Right ventricle myocardium inferior (tissue), 1 donor: Measurements from ENCODE around the gene TBC1D22A. TPM values are rescaled to one million over a fixed set of nuclear protein-coding genes. Genes with fewer than 3 reads are reported as not detected.
A peak's percentile ranks its signal among the peaks of the same experiment; 100 is the strongest.

Experiments used
- ATAC-seq: fragments of 200-7000 bp; cut with Tn5 transposase; one replicate; pipeline ENCODE4 v1.9.1; 2020; ENCODE audit warnings: mild to moderate bottlenecking, moderate library complexity
- DNase-seq: peaks from one replicate; pipeline ENCODE4 v3.0.0; 2021; ENCODE audit errors: missing footprints
- intact Hi-C: fragments of 100-400 bp; cut with DNase I; formaldehyde crosslinking; loops from one replicate; pipeline ENCODE4 v1.11.0; 2022
- total RNA-seq: library from RNA; stranded (reverse); fragmentation: NEBNext Ultra II Directional; extraction: Animal tissue kit (Norgen Biotek cat#: 25700); gene quantifications from one replicate; pipeline ENCODE4 v1.2.1, GENCODE V29; 2021
- donor health status: DM: no; HTN: yes; CAD: no; lungs with severe emphysema.

TBC1D22A gene
- total RNA-seq, 1 donor from 2014 or later = 14.6 TPM

DNA sequence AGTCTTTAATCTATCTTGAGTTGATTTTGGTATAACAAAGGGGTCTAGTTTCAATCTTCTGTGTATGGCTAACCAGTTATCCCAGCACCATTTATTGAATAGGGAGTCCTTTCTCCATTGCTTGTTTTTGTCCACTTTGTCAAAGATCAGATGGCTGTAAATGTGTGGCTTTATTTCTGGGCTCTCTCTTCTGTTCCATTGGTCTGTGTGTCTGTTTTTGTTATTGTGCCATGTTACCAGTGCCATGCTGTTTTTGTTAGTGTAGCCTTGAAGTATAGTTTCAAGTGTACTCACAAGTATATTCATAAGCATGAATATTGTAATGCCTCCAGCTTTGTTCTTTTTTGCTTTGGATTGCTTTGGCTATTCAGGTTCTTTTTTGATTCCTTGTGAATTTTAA lies 159.6 kb downstream of the TBC1D22A start:
- no peak for ATAC-seq
- DNase-seq = no peak
- intact Hi-C loops = no loop called here

DNA sequence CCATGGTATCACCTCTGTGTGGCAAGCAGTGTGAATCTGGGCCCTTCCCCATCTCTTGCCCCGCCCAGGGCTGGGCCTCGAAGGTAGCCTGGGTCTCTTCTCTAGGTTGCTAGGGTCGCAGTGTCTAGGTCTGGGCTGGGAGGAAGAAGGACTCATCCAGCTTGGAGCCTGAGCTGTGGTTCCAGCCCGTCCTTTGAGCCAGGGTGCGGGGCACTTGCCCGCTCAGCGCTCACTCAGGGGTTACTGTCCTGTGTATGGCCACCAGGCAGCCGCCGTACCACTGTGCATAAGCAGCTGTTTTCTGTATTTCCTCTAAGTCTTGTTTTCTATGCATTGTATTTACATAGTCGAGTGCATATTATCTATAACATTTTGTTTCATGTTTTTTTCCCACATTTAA lies 160.9 kb downstream of the TBC1D22A start:
- no peak for ATAC-seq
- intact Hi-C loops = no loop called here
- DNase-seq = peak; percentile 46

DNA sequence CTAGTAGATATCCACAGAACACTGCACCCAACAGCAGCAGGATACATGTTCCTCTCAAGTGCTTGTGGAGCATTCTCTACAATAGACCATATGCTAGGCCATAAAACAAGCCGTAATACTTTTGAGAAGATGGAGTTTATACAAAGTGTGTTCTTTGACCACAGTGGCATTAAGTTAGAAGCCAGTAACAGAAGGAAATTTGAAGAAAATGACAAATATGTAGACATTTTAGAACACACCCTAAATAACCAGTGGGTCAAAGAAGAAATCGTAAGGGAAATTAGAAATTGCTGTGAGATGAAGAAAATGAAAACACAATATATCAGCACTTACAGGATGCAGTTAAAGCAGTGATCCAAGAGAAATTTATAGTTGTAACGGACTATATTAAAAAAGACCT lies 163.4 kb downstream of the TBC1D22A start:
- ATAC-seq (no peak), DNase-seq (no peak)
- intact Hi-C loops = no loop called here

DNA sequence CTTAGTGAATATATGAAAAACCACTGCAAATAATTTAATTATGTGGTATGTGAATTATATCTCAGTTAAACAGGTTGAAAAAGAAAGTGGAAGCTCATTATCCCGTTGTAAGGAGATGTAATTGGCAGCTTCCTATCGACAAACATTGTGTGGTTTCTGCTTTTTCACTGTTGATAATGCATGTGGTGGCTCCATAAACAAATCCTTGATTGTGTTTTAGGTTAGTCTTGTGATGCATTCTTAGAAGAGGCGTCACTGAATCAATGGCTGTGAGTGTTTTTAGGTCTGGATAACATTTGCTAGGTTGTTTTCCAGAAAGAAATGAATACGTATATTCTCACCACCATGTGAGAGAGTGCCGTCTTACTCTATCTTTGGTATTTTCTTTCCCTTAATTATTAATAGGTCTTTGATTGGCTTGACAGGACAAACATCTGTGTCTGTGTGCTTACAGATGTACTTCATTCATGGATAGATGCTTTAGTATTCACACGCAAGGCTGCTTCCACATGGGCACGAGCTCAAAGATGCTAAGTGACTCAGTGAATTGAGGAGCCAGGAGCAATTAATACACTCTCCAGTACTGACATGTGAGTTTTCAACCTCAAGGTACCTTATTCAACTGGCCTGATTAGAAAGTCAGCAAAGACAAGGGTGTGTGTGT lies 166.7 kb downstream of the TBC1D22A start:
- intact Hi-C loops = no loop called here
- no peak for ATAC-seq
- no peak for DNase-seq

DNA sequence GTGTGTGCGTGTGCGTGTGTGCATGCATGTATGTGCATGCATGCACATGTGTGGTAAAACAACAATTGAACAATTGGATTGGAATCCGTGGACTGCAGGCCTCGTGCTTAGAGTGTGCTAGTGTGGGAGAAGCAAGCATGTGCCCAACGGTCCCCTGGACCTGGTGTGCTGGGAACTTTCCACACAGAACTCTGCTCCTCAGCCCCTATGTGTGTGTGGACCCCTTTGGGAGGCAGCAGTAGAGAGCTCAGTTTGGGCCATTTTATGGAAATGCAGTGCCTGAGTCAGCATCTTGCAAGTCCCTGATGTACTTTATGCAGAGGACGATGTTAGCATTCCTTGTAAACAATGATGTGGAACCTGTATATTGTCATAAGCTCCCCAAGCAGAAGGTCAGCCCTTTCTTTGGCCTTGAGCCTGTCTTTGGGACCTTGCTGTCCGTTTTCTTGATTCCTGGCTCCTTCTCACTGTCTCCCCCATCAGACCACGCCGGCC lies 167.3 kb downstream of the TBC1D22A start:
- no peak for DNase-seq
- intact Hi-C loops = no loop called here
- no peak for ATAC-seq

DNA sequence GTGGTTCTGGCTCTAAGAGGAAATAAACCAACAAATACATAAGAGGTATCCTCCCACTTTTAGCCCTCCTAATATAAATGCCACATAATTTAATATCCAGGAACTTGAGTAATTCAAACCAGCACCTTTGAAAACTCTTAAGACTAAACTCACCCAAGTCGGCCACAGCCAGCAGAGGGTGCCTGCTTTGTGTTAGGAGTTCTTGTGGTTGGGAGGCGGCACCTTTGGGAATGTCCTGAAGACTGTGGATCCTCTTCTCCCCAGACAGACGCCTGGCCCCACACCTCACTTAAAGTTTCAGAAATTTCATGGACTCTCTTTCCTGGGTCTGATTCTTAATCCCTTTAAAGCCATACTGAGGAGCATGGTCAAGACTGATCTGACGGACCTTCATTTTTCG lies 169.0 kb downstream of the TBC1D22A start:
- intact Hi-C loops = no loop called here
- DNase-seq (no peak), ATAC-seq (no peak)

DNA sequence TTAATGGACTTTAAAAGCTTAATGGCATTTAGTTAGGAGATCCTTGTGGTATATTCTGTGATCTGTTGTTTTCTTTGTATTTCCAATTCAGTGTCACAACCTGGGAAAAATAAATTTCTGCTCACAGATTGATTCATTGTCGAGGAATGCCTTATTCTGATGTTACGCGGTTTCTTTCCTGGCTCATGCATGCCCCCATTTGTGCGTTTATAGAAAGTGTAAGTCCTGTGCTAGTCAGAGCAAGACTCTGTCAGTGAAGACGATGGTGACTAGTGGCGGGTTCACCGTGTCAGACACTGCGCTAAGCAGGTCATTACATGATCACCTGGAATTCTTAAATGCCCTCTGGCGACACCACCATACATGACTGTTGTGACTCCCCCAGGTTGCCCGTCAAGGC lies 169.4 kb downstream of the TBC1D22A start:
- no peak for ATAC-seq
- intact Hi-C loops = no loop called here
- DNase-seq = no peak

DNA sequence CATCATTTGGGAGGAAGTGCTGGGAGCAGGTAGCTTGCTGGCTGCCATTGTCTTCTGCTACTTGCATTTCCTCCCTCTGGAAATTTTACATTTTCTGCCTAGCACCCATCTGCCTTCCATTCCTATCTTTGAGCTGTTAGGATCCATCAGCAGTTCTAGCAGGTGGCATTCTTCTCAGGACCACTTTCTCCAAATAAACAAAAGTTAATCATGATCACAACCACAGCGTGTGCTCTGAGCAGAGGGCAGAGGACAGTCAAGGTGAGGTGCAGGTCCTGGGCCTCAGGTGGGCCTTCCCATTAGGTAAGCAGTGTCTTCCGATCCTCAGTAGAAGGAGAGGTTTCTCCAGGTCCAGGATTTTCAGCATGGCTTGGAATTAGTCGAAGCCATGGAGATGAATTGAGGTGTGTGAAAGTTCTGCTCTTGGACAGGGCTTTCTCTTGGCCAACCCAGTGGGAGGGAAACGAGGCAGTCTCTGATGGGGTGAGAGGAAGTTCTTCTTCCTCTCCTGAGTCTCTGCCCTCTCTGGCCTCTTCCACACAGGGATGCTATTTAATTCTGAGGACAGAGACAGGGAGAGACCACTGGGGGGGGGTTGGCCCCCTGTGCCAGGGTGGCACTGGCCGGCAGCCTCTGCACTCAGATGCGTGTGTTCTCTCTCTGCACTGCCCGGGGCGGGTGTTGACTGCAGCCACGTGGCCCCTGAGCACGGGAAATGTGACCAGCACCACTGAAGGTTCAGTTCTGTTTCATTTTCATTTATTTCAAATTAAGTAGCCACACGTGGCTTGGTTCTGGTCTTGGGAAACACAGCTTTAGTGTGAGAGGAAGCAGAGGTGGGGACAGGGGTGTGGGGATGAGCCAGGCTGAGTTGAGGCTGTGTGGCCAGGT lies 170.8 kb downstream of the TBC1D22A start:
- intact Hi-C loops = no loop called here

DNA sequence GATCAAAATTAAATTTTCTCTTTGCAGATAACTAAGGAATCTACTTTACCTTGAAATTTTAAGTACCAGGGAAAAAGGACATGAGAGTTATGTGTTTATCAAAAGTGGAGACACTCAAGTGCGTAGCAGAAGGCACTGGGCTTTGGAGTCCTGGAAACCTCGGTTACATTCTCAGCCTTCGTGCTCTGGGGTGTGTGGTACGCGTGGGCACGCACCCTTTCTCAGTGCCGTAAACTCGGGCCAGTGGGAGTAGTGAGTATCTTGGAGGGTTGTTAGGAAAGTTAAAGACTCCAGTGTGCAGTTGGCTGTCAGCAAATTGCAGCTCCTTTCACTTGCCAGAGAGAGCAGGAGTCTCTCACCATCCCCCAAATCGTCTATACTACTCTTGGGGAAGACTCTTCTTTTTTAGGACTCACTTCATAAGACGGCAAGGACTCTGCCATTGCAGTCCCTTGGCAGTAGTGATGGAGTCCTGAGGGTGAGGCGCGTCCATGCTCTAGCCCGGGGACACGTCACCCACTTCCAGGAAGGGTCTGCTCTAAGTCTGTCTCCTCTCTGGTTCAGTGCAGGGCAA lies 171.8 kb downstream of the TBC1D22A start:
- ATAC-seq (no peak), DNase-seq (peak; percentile 20)
- intact Hi-C loops = no loop called here

More for the DNA sequence above, 170.8 kb downstream of the TBC1D22A start:
- no peak for ATAC-seq
- DNase-seq = peak; percentile 65

DNA sequence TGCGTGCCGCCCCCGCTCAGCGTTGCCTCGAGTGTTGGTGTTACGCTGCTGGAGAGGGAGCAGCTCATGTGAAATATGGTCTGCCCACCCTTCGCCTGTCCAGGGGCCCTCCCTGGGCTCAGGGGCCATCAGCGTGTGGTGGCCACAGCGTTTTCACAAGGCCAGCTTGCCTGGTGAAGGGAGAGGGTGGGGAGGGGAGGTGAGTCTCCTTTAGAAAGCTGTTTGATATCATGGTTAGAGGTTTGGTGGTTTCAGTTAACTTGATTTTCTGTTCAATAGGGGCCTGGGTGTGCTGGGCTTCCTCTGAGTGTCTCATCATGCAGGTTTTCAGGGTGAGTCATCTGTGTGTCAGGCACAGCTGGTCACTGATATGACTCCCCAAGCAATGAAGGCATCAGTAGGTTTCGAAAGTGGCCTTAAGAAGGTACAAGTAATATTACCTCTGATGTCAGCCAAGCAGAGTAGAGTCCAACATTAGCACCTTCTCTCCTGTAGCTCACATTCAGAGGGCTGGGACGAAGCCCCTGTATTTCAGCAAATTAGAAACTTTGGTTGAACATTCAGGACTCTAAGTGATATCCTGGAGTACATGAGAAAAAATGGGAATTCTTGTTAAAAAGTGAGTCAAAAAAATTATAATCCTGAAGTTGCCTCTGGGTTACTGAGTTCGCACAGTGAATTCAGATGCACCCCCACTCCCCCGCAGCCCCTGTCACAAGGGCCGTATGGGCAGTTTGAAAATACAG lies 172.5 kb downstream of the TBC1D22A start:
- peak; percentile 29 for ATAC-seq
- DNase-seq = peak; percentile 3
- intact Hi-C loops = no loop called here

DNA sequence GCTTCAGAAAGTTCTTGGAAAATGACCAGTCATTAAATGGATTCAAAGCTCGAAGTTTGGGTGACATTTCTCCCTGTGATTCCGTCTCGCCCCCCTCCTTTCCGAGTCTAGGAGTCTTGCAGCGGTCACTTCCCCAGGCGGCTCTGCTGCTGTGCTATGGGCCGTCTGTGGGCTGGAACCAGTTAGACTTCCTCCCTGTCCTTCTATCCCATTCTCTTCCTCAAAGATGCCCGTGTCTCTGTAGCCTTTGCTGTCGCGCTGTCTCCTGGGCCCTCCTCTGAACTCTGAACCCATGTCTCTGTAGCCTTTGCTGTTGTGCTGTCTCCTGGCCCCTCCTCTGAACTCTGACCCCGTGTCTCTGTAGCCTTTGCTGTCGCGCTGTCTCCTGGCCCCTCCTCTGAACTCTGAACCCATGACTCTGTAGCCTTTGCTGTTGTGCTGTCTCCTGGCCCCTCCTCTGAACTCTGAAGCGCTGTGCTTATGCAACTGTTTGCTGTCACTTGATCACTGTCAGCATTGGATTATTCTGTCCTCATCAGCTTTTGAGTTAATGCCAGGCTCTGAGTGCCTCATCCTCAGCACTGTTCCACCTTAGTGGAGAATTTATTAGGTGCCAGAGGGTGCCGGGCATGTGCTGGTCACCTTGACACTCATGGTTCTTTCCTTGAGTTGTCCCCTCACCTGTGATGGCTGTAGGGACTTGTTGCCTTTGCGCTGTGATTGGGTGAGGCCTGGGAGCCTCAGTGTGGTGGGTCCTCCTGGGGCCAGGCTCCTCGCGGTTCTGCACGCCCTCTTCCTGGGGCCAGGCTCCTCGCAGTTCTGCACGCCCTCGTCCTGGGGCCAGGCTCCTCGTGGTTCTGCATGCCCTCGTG lies 173.3 kb downstream of the TBC1D22A start:
- DNase-seq = peak; percentile 34
- ATAC-seq = peak; percentile 51
- intact Hi-C loops = no loop called here

DNA sequence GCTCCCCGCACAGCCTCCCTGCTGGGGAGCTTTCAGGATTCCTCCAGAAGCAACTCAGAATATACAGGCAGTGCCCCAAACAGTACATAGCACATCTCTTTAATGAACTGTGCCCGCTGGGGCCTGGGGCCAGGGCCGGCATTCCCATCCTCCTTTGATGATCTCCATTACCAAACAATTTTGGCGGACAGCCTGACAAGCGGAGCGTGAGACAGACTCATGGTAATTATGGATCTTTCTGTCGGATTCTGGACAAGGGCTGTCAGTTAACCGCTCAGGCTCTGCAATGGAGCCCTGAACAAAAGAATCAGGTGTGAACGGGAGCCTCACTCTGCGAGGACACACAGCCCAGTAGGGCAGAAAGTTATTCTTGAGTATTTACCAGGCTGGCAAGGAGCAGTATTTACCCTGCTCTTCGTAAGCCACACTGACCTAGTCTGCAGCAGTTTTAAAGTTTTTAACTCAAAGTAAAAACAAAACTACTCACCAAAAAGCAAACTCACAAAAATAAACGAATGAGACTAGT lies 174.0 kb downstream of the TBC1D22A start:
- intact Hi-C loops = no loop called here
- DNase-seq (peak; percentile 51), ATAC-seq (peak; percentile 51)

DNA sequence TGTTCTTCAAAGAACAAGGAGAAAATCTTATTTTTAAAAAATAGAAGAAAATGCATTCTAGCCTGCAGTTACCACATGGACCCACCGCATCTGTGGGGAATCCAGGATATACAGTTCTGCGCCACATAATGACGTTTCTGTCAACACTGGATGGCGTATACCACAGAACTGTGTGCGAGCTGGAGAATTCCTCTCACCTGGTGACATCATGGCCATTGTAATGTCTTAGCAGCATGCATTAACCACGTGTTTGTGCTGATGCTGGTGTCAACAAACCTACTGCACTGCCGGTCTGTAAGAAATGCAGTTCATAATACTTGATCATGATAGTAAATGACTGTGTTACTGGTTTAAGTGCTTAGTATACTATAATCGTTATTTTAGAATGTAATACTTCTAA lies 174.7 kb downstream of the TBC1D22A start:
- intact Hi-C loops = no loop called here
- ATAC-seq = no peak
- no peak for DNase-seq

DNA sequence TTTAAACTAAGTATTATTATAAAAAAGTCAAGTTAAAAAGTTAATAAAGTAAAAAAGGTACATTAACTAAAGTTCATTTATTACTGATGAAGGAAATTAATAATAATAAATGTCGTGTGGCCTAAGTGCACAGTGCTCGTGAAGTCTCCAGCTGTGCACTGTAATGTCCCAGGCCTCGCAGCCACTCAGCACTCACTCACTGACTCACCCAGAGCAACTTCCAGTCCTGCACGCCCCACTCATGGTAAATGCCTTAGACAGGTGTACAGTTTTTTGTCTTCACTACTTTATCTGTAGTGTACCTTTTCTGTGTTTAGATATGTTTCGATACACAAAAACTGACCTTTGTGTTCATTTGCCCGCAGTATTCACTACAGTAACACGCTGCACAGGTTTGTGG lies 175.5 kb downstream of the TBC1D22A start:
- intact Hi-C loops = no loop called here
- no peak for ATAC-seq
- peak; percentile 17 for DNase-seq

DNA sequence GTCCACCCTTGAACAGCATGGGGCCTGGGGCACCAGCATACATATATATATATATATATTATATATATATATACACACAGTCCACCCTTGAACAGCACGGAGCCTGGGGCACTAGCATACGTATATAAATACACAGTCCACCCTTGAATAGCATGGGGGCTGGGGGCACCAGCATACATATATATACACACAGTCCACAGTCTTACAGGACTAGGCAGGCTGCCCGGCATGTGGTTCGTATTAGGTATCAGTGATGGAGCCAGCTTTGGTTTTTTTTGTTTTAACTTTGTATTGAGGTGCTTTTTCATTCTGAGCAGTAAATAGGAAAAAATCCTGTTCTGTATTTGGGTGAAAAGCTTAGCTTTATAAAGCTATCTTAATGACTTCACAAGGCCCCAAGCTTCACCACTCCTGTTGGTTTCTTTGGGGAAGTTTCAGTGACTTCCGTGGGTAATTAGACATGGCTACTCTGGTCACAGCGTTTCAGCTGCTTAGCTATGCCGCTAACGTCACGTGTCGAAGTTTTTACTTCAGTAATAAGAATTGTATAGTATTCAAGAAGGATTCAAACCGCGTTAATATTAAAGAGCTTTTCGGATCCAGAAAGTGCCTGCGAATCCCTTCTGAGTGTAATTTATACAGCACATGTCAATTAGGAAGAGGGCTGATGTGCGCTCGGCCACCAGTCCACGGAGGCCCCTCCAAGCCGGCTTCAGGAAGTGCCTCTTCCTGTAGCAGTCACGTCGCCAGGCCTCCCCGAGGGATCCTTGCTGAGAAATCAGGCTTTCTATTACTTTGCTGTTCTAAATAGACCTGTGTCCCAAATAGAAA lies 179.7 kb downstream of the TBC1D22A start:
- ATAC-seq (no peak), DNase-seq (peak; percentile 74)
- intact Hi-C loops = no loop called here

DNA sequence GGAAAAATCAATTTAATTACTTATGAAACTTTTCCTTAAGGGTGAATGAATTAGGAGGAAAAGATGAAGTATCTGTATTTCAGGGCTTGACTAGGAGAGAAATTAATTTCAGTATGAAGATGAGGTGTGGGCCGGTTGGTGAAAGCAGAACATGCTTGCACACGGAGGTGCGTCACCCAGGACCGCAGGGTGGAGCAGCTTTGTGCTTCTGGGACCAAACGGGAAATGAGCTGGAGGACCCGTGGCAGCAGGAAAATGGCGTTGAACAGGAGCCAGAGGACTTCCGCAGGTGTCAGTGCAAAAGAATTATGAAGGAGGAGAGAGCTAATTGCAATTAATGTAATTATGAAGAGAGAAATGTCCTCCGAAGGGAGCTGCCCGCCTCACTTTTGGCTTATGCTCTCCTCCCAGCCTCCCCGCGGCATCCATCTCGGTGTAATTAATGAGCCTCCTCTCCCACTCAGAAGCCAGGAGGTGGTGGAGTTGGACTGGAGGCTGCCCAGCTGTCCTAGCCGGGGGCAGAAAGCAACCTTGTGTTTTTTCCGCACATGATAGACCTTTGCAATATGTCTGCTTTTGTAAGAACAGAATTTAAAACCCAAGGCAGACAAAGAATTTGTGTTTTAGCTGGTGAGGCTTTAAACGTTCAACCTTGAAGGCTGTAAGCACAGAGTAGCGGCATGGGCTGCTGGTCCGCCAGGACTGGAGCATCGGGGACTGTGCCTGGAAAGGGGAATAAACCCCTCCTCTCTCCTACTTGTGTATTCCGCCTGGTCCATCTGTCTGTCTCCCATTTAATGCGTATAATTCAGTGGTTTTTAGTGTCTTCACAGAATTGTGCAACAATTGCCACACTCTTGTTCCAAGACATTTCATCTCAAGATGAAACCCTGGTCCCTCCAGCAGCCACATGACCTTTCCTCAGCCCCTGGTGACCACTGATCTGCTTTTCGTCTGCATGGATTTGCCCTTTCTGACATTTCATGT lies 180.6 kb downstream of the TBC1D22A start:
- intact Hi-C loops = no loop called here
- ATAC-seq = peak; percentile 44
- DNase-seq = peak; percentile 65
